WTC11 (cell line): ENCODE results near the gene HSPG2. TPM values are rescaled to one million over a fixed set of nuclear protein-coding genes. Genes with fewer than 3 reads are reported as not detected.
"Not testable (repeated sequence)": the region's sequence is repeated elsewhere in the genome, so short reads cannot be mapped to it uniquely, and the experiment has no call there.

ENCODE experiments used
- ATAC-seq: fragments of 200-7000 bp; cut with Tn5 transposase; 2 replicates; pipeline ENCODE4 v1.10.0; 2021; ENCODE audit warnings: mild to moderate bottlenecking, moderate library complexity
- CTCF ChIA-PET: fragments of 300-600 bp; sonication (Branson Sonifier 250); formaldehyde crosslinking; loops from one replicate; lab custom pipeline; 2021; ENCODE audit warnings: antibody characterized with exemption; lab: Charles Lee
- POLR2A ChIA-PET: fragments of 350-600 bp; sonication (Branson Sonifier 250); formaldehyde crosslinking; loops from one replicate; lab custom pipeline; 2021; ENCODE audit warnings: antibody characterized with exemption; lab: Charles Lee
- DNase-seq: peaks from one replicate; pipeline ENCODE4 v3.0.0; 2021; ENCODE audit warnings: low spot score
- H3K27ac Mint-ChIP-seq: 2 replicates; pipeline ENCODE4 v1.8.0; 2021; ENCODE audit warnings: mixed read lengths
- H3K27me3 Mint-ChIP-seq: 2 replicates; pipeline ENCODE4 v1.8.0; 2021; ENCODE audit warnings: low read depth, mild to moderate bottlenecking, moderate library complexity, mixed read lengths
- H3K36me3 Mint-ChIP-seq: 2 replicates; pipeline ENCODE4 v1.8.0; 2021; ENCODE audit warnings: mixed read lengths
- H3K4me1 Mint-ChIP-seq: 2 replicates; pipeline ENCODE4 v1.8.0; 2022; ENCODE audit warnings: mixed read lengths
- H3K4me3 Mint-ChIP-seq: 2 replicates; pipeline ENCODE4 v1.8.0; 2021; ENCODE audit warnings: mild to moderate bottlenecking, moderate library complexity, mixed read lengths
- H3K9me3 Mint-ChIP-seq: 2 replicates; pipeline ENCODE4 v1.8.0; 2021; ENCODE audit warnings: mixed read lengths
- total RNA-seq: library from RNA; stranded (reverse); gene quantifications from 3 replicates; pipeline ENCODE4 v1.2.3, GENCODE V29; 2021

The HSPG2 gene
- total RNA-seq, 1 experiment from 2014 or later: 120 TPM

- peaks cover 12% of the 10 kb centered on the region for H3K4me1 Mint-ChIP-seq
- H3K9me3 Mint-ChIP-seq, POLR2A ChIA-PET, ATAC-seq, H3K36me3 Mint-ChIP-seq, H3K27ac Mint-ChIP-seq, H3K27me3 Mint-ChIP-seq, H3K4me3 Mint-ChIP-seq, DNase-seq: not testable (repeated sequence)
- CTCF ChIA-PET: interaction anchor here (1.5 to 1.6 kb wide), 2 partner anchors 25 to 28 kb away, joined by 3 read pairs; no protein-coding TSS in a partner anchor
Measured at GRCh38 chr1:21978209-21978608, 41.1 kb upstream of the HSPG2 start.

GRCh38 chr1:21976703-21977239 is 39.7 kb upstream of the HSPG2 start, which contains the start of gene CELA3B:
Gene CELA3B, plus strand, starts transcription at chr1:21977022. Its CDS starts 18 bp downstream, at chr1:21977040.
- H3K9me3 Mint-ChIP-seq, H3K36me3 Mint-ChIP-seq, DNase-seq, ATAC-seq, CTCF ChIA-PET, H3K4me3 Mint-ChIP-seq, H3K27me3 Mint-ChIP-seq, POLR2A ChIA-PET: not testable (repeated sequence)
- Mint-ChIP-seq H3K4me1 (peaks cover 13% of the 10 kb centered on the region), H3K27ac (0 out of 2 replicates have a peak within 1 kb of the TSS, but pooled peaks have one; percentile 23)

GRCh38 chr1:21975296-21975695 is 38.2 kb upstream of the HSPG2 start:
- H3K27ac Mint-ChIP-seq, DNase-seq, ATAC-seq, H3K27me3 Mint-ChIP-seq, H3K4me3 Mint-ChIP-seq, H3K9me3 Mint-ChIP-seq, H3K36me3 Mint-ChIP-seq, CTCF ChIA-PET, POLR2A ChIA-PET: not testable (repeated sequence)
- H3K4me1 Mint-ChIP-seq: peaks cover 12% of the 10 kb centered on the region

- H3K4me3 Mint-ChIP-seq, H3K27me3 Mint-ChIP-seq, DNase-seq, CTCF ChIA-PET, H3K36me3 Mint-ChIP-seq, H3K27ac Mint-ChIP-seq, POLR2A ChIA-PET, H3K9me3 Mint-ChIP-seq, H3K4me1 Mint-ChIP-seq, ATAC-seq: not testable (repeated sequence)
Measured at GRCh38 chr1:21974699-21975098, 37.6 kb upstream of the HSPG2 start.

- H3K4me1 Mint-ChIP-seq, ATAC-seq: not testable (repeated sequence)
Measured at GRCh38 chr1:21973948-21974347, 36.8 kb upstream of the HSPG2 start.

GRCh38 chr1:21972973-21973441 is 35.9 kb upstream of the HSPG2 start:
- CTCF ChIA-PET, H3K4me3 Mint-ChIP-seq, H3K27me3 Mint-ChIP-seq, H3K27ac Mint-ChIP-seq, DNase-seq, H3K36me3 Mint-ChIP-seq, ATAC-seq, H3K9me3 Mint-ChIP-seq, POLR2A ChIA-PET, H3K4me1 Mint-ChIP-seq: not testable (repeated sequence)

More at GRCh38 chr1:21973948-21974347, 36.8 kb upstream of the HSPG2 start:
- H3K4me3 Mint-ChIP-seq, H3K27ac Mint-ChIP-seq, H3K9me3 Mint-ChIP-seq, POLR2A ChIA-PET, CTCF ChIA-PET, DNase-seq, H3K36me3 Mint-ChIP-seq, H3K27me3 Mint-ChIP-seq: not testable (repeated sequence)

GRCh38 chr1:21970523-21970922 is 33.4 kb upstream of the HSPG2 start:
- H3K9me3 Mint-ChIP-seq, H3K27ac Mint-ChIP-seq, ATAC-seq, POLR2A ChIA-PET, DNase-seq, H3K4me3 Mint-ChIP-seq, H3K36me3 Mint-ChIP-seq, H3K4me1 Mint-ChIP-seq, H3K27me3 Mint-ChIP-seq, CTCF ChIA-PET: not testable (repeated sequence)

GRCh38 chr1:21969066-21969465 is 32.0 kb upstream of the HSPG2 start:
- H3K4me3 Mint-ChIP-seq, H3K4me1 Mint-ChIP-seq, CTCF ChIA-PET, H3K27ac Mint-ChIP-seq, ATAC-seq, POLR2A ChIA-PET, H3K36me3 Mint-ChIP-seq, DNase-seq, H3K27me3 Mint-ChIP-seq, H3K9me3 Mint-ChIP-seq: not testable (repeated sequence)

- H3K9me3 Mint-ChIP-seq, H3K36me3 Mint-ChIP-seq, DNase-seq, H3K27ac Mint-ChIP-seq, POLR2A ChIA-PET, ATAC-seq, H3K4me3 Mint-ChIP-seq, CTCF ChIA-PET, H3K27me3 Mint-ChIP-seq: not testable (repeated sequence)
- peaks cover 12% of the 10 kb centered on the region for H3K4me1 Mint-ChIP-seq
Measured at GRCh38 chr1:21967216-21967615, 30.1 kb upstream of the HSPG2 start.
